Measurements from ENCODE around the gene TMEM163. TPM values are rescaled to one million over a fixed set of nuclear protein-coding genes. Genes with fewer than 3 reads are reported as not detected.
A peak's percentile ranks its signal among the peaks of the same experiment; 100 is the strongest.

The TMEM163 gene
- total and polyA plus RNA-seq, 2 of the 13 experiments (the other 11 are each of a cell fraction or from before 2014, with no cell fraction given) = 0.05 TPM; not detected in 1

- TF ChIP-seq SKI (IDR thresholded peaks at IDR 0.05; ENCODE audit: partially characterized antibody) (peak; percentile 77), ZBTB10 (CRISPR knock-in tag; IDR thresholded peaks at IDR 0.05; ENCODE audit: borderline replicate concordance) (peak; percentile 93; the same call in 1 of the 2 replicates), CCAR2 (optimal IDR thresholded peaks at IDR 0.05; ENCODE audit: low read depth, low read length) (peak; percentile 54), ZNF264 (CRISPR knock-in tag; IDR thresholded peaks at IDR 0.05) (peak; percentile 90), MED13 (CRISPR knock-in tag; IDR thresholded peaks at IDR 0.05) (peak; percentile 97), HNRNPK (IDR thresholded peaks at IDR 0.05; ENCODE audit: low read depth, low read length, poor library complexity, severe bottlenecking) (no peak), ZSCAN31 (CRISPR knock-in tag; IDR thresholded peaks at IDR 0.05; ENCODE audit: low read depth) (peak; percentile 78), PAF1 (CRISPR knock-in tag; IDR thresholded peaks at IDR 0.05) (no peak), ZNF562 (CRISPR knock-in tag; IDR thresholded peaks at IDR 0.05; ENCODE audit: borderline replicate concordance) (no peak), MTA3 (CRISPR knock-in tag; IDR thresholded peaks at IDR 0.05) (no peak), POLR2A (IDR thresholded peaks at IDR 0.05; ENCODE audit: insufficient read depth in 1 of 2, low read depth in 2 of 2, low read length in 2 of 2) (peak in 1 of 2 experiments; percentile 77; a peak in 2 of 4 replicates), ZNF282 (IDR thresholded peaks at IDR 0.05; ENCODE audit: partially characterized antibody) (no peak), ZNF724P (CRISPR knock-in tag; IDR thresholded peaks at IDR 0.05; ENCODE audit: borderline replicate concordance) (0 out of 2 replicates have a peak, but pooled peaks have one; percentile 55), ZNF232 (CRISPR knock-in tag; IDR thresholded peaks at IDR 0.05; ENCODE audit: borderline replicate concordance) (peak; percentile 85; the same call in 1 of the 2 replicates), POLR2AphosphoS5 (IDR thresholded peaks at IDR 0.05; ENCODE audit: low read depth, low read length) (peak; percentile 43; the same call in 1 of the 2 replicates), ZNF253 (CRISPR knock-in tag; IDR thresholded peaks at IDR 0.05; ENCODE audit: borderline replicate concordance) (no peak), ZNF768 (CRISPR knock-in tag; IDR thresholded peaks at IDR 0.05) (peak; percentile 69)
- TF ChIP-seq, protein P1, sequence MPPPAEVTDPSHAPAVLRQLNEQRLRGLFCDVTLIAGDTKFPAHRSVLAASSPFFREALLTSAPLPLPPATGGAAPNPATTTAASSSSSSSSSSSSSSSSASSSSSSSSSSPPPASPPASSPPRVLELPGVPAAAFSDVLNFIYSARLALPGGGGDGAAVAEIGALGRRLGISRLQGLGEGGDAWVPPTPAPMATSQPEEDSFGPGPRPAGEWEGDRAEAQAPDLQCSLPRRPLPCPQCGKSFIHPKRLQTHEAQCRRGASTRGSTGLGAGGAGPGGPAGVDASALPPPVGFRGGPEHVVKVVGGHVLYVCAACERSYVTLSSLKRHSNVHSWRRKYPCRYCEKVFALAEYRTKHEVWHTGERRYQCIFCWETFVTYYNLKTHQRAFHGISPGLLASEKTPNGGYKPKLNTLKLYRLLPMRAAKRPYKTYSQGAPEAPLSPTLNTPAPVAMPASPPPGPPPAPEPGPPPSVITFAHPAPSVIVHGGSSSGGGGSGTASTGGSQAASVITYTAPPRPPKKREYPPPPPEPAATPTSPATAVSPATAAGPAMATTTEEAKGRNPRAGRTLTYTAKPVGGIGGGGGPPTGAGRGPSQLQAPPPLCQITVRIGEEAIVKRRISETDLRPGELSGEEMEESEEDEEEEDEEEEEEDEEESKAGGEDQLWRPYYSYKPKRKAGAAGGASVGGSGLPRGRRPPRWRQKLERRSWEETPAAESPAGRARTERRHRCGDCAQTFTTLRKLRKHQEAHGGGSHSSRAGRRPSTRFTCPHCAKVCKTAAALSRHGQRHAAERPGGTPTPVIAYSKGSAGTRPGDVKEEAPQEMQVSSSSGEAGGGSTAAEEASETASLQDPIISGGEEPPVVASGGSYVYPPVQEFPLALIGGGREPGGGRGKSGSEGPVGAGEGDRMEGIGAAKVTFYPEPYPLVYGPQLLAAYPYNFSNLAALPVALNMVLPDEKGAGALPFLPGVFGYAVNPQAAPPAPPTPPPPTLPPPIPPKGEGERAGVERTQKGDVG (CRISPR knock-in tag; IDR thresholded peaks at IDR 0.05; ENCODE audit: borderline replicate concordance) = peak; percentile 60; the same call in 1 of the 2 replicates
- TF ChIP-seq, protein P2, sequence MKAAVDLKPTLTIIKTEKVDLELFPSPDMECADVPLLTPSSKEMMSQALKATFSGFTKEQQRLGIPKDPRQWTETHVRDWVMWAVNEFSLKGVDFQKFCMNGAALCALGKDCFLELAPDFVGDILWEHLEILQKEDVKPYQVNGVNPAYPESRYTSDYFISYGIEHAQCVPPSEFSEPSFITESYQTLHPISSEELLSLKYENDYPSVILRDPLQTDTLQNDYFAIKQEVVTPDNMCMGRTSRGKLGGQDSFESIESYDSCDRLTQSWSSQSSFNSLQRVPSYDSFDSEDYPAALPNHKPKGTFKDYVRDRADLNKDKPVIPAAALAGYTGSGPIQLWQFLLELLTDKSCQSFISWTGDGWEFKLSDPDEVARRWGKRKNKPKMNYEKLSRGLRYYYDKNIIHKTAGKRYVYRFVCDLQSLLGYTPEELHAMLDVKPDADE (CRISPR knock-in tag; IDR thresholded peaks at IDR 0.05) = no peak
- TF ChIP-seq, protein P3, sequence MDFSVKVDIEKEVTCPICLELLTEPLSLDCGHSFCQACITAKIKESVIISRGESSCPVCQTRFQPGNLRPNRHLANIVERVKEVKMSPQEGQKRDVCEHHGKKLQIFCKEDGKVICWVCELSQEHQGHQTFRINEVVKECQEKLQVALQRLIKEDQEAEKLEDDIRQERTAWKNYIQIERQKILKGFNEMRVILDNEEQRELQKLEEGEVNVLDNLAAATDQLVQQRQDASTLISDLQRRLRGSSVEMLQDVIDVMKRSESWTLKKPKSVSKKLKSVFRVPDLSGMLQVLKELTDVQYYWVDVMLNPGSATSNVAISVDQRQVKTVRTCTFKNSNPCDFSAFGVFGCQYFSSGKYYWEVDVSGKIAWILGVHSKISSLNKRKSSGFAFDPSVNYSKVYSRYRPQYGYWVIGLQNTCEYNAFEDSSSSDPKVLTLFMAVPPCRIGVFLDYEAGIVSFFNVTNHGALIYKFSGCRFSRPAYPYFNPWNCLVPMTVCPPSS (IDR thresholded peaks at IDR 0.05) = no peak
These were observed 306.8 kb downstream of the TMEM163 start (continued) for GRCh38 chr2:134411828-134412638.

All from HepG2 (cell line).